NB4 (cell line): ENCODE results near the gene FAM47E.

ENCODE experiments used
- MYC ChIP-seq: IDR thresholded peaks from 2 replicates; pipeline ENCODE4 v1.6.1; 2011; ENCODE audit warnings: low read depth, low read length
- TF ChIP-seq, protein P1 (sequence below): IDR thresholded peaks from one replicate; pipeline ENCODE4 v1.5.1; 2012; ENCODE audit warnings: low read depth, low read length

DNA sequence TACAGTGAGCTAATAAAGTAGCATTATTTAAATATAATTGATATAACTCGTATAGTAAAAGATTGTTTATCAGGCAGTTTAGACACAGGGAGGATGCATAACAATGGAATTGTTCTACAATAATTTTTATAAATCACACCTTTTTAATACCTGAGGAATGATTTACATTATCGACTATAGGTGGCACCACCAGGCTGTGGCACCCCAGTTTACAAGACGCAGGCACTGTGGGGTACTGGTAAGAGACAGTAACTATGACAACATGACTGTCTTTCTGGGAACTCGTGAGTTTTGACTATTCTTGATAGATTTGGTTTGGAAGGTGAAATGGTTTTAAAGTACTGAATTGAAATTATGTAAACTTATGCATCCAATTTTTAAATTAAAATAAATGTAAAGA is 27.9 kb downstream of the FAM47E start:
- TF ChIP-seq, protein P1, sequence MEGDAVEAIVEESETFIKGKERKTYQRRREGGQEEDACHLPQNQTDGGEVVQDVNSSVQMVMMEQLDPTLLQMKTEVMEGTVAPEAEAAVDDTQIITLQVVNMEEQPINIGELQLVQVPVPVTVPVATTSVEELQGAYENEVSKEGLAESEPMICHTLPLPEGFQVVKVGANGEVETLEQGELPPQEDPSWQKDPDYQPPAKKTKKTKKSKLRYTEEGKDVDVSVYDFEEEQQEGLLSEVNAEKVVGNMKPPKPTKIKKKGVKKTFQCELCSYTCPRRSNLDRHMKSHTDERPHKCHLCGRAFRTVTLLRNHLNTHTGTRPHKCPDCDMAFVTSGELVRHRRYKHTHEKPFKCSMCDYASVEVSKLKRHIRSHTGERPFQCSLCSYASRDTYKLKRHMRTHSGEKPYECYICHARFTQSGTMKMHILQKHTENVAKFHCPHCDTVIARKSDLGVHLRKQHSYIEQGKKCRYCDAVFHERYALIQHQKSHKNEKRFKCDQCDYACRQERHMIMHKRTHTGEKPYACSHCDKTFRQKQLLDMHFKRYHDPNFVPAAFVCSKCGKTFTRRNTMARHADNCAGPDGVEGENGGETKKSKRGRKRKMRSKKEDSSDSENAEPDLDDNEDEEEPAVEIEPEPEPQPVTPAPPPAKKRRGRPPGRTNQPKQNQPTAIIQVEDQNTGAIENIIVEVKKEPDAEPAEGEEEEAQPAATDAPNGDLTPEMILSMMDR = no peak
- TF ChIP-seq MYC = no peak
